B cell (primary cell): Measurements from ENCODE around the gene FYCO1. TPM values are rescaled to one million over a fixed set of nuclear protein-coding genes. Genes with fewer than 3 reads are reported as not detected.

Experiments
- ATAC-seq: fragments of 200-7000 bp; cut with Tn5 transposase; one replicate; pipeline ENCODE4 v1.10.0; 2021; ENCODE audit warnings: low read depth, mild to moderate bottlenecking, moderate number of reproducible peaks, moderate library complexity
- CTCF ChIA-PET: fragments of 350-600 bp; sonication (Branson Sonifier 250); formaldehyde crosslinking; loops from one replicate; lab custom pipeline; 2021; ENCODE audit warnings: antibody characterized with exemption, inconsistent platforms; lab: Charles Lee
- POLR2A ChIA-PET: fragments of 350-600 bp; sonication (Branson Sonifier 250); formaldehyde crosslinking; loops from one replicate; lab custom pipeline; 2021; ENCODE audit warnings: antibody characterized with exemption; lab: Charles Lee
- DNase-seq: peaks from one replicate; pipeline ENCODE4 v3.0.0; 2013
- H2AFZ ChIP-seq: 2 replicates; pipeline ENCODE4 v1.6.1; 2012; ENCODE audit warnings: mild to moderate bottlenecking, low read depth, low read length; ENCODE audit not compliant: insufficient read depth, poor library complexity, severe bottlenecking
- H3K27ac ChIP-seq, 2 donors: 1 replicate in 1 of 2; 2 replicates in 1 of 2; pipeline ENCODE4 v1.5.1; 2012 to 2013; ENCODE audit warnings: low read length in 2 of 2, mild to moderate bottlenecking in 2 of 2, moderate library complexity in 1 of 2
- H3K27me3 ChIP-seq, 4 experiments: fragments of 200-600 bp in 1 of 4; sonication (generic) in 1 of 4; replicated peaks in 1 of 4; 1 replicate in 2 of 4; 2 replicates in 2 of 4; pipeline versions ENCODE4 v1.6.1 to v1.7.0; 2013 to 2016; ENCODE audit warnings: low read length in 3 of 4, mild to moderate bottlenecking in 2 of 4, mixed read lengths in 1 of 4, moderate library complexity in 1 of 4; ENCODE audit not compliant: insufficient read depth in 4 of 4, control insufficient read depth in 3 of 4; ENCODE audit errors: control extremely low read depth in 1 of 4
- H3K36me3 ChIP-seq, 2 experiments: replicated peaks in 1 of 2; 1 replicate in 1 of 2; 2 replicates in 1 of 2; pipeline versions ENCODE4 v1.6.1 to v1.7.1; 2013; ENCODE audit warnings: low read length in 1 of 2; ENCODE audit not compliant: insufficient read depth in 2 of 2, control insufficient read depth in 1 of 2; ENCODE audit errors: control extremely low read depth in 1 of 2, extremely low read depth in 1 of 2
- H3K4me1 ChIP-seq, 2 donors: fragments of 200-600 bp in 1 of 2; sonication (generic) in 1 of 2; 1 replicate in 1 of 2; 2 replicates in 1 of 2; pipeline versions ENCODE4 v1.5.1 to v1.6.1; 2013 to 2017; ENCODE audit warnings: low read length in 2 of 2; ENCODE audit not compliant: control insufficient read depth in 2 of 2, insufficient read depth in 2 of 2
- H3K4me2 ChIP-seq: replicated peaks from 2 replicates; pipeline ENCODE3; 2012; ENCODE audit warnings: mild to moderate bottlenecking, low read depth, low read length; ENCODE audit not compliant: poor library complexity, severe bottlenecking
- H3K4me3 ChIP-seq, 5 experiments: fragments of 200-600 bp in 1 of 5; sonication (generic) in 1 of 5; 1 replicate in 3 of 5; 2 replicates in 2 of 5; pipeline versions ENCODE4 v1.5.1 to v1.7.0; 2011 to 2016; ENCODE audit warnings: low read length in 4 of 5, mild to moderate bottlenecking in 4 of 5, low read depth in 2 of 5, control low read depth in 1 of 5, moderate library complexity in 1 of 5; ENCODE audit not compliant: insufficient read depth in 1 of 5; ENCODE audit errors: control extremely low read depth in 1 of 5, extremely low read depth in 1 of 5
- H3K79me2 ChIP-seq: fragments of 200-600 bp; sonication (generic); one replicate; pipeline ENCODE4 v1.6.0; 2016; ENCODE audit warnings: low read length; ENCODE audit not compliant: control insufficient read depth, insufficient read depth
- H3K9ac ChIP-seq: fragments of 200-600 bp; sonication (generic); 2 replicates; pipeline ENCODE4 v1.6.1; 2017; ENCODE audit warnings: mild to moderate bottlenecking, low read length, moderate library complexity
- H3K9me3 ChIP-seq, 3 donors: one replicate each; pipeline versions ENCODE4 v1.6.1 to v1.7.1; 2013; ENCODE audit warnings: low read length in 2 of 3; ENCODE audit not compliant: control insufficient read depth in 2 of 3, insufficient read depth in 1 of 3; ENCODE audit errors: control extremely low read depth in 1 of 3
- H4K20me1 ChIP-seq: 2 replicates; pipeline ENCODE4 v1.6.0; 2012; ENCODE audit warnings: mild to moderate bottlenecking, low read length; ENCODE audit not compliant: insufficient read depth, control insufficient read depth, poor library complexity, severe bottlenecking
- H3K27ac Mint-ChIP-seq: one replicate; pipeline ENCODE4 v1.8.0; 2021; ENCODE audit warnings: mixed read lengths
- H3K27me3 Mint-ChIP-seq: one replicate; pipeline ENCODE4 v1.8.0; 2021; ENCODE audit warnings: mixed read lengths
- H3K4me1 Mint-ChIP-seq: one replicate; pipeline ENCODE4 v1.8.0; 2021; ENCODE audit warnings: mixed read lengths
- H3K4me3 Mint-ChIP-seq: one replicate; pipeline ENCODE4 v1.8.0; 2021; ENCODE audit warnings: mixed read lengths
- H3K9me3 Mint-ChIP-seq: one replicate; pipeline ENCODE4 v1.8.0; 2022; ENCODE audit warnings: mixed read lengths; ENCODE audit not compliant: insufficient read depth
- CTCF ChIP-seq: fragments of 200-600 bp; IDR thresholded peaks from one replicate; pipeline ENCODE4 v1.8.0; 2022; ENCODE audit warnings: antibody characterized with exemption, mild to moderate bottlenecking
- EZH2 ChIP-seq: IDR thresholded peaks from 2 replicates; pipeline ENCODE4 v1.6.1; 2012; ENCODE audit warnings: borderline replicate concordance, low read depth, mild to moderate bottlenecking, moderate library complexity, low read length; ENCODE audit not compliant: insufficient read depth, poor library complexity, severe bottlenecking
- WGBS: methylation state at CpG from one replicate; pipeline ENCODE4 v1.1.5; 2013; ENCODE audit warnings: missing lambda C conversion rate; ENCODE audit not compliant: insufficient coverage; 5-methylcytosine and 5-hydroxymethylcytosine counted together
- intact Hi-C: fragments of 100-400 bp; cut with micrococcal nuclease; formaldehyde crosslinking; loops from one replicate; pipeline ENCODE4 v1.10.0; 2022
- polyA plus RNA-seq: library from polyadenylated mRNA; depleted of rRNA; stranded (reverse); fragments of >200 nt; gene quantifications from 2 replicates; pipeline ENCODE4 v1.2.3, GENCODE V29; 2012
- total RNA-seq, 2 donors: library from RNA; stranded (reverse); fragments of 120-200 nt in 1 of 2; gene quantifications; 1 replicate in 1 of 2; 2 replicates in 1 of 2; pipeline versions ENCODE4 v1.2.3 to v1.2.4, GENCODE V29; 2013 to 2022

FYCO1 gene
- total and polyA plus RNA-seq, 2 donors (not counting 1 experiment from before 2014, with no cell fraction given), result 5.4 to 16.7 TPM

GRCh38 chr3:45994419-45995235, 997 bp downstream of the FYCO1 start:
- peaks cover 44% of the 10 kb centered on the region for H3K4me1 Mint-ChIP-seq

More at GRCh38 chr3:45994419-45995235, 997 bp downstream of the FYCO1 start:
- Histone ChIP-seq H3K9me3 (no peaks in the 10 kb centered on the region), H2AFZ (peak overlapping the region; percentile 90), H3K27me3 (peaks cover 0 to 4% (median 1%) of the 10 kb centered on the region in 4 experiments), H3K4me2 (peak overlapping the region; percentile 95), H3K79me2 (peaks cover 31% of the 10 kb centered on the region), H3K36me3 (no peaks in the 10 kb centered on the region), H3K27ac (peak overlapping the region; percentile 88 to 92), H3K4me1 (peaks cover 25 to 49% of the 10 kb centered on the region in 2 donors), H3K4me3 (peak overlapping the region; percentile 62 to 98 (median 92)), H3K9ac (peak overlapping the region; percentile 94), H4K20me1 (no peaks in the 10 kb centered on the region)
- intact Hi-C loops, result loop anchor here (1.0 to 5.0 kb wide), 2 partner anchors 152 to 1483 kb away; partner anchors contain the start of genes LZTFL1 and SCAP
- Mint-ChIP-seq H3K27ac (peak overlapping the region; percentile 92), H3K4me3 (peak overlapping the region; percentile 89), H3K9me3 (no peaks in the 10 kb centered on the region), H3K27me3 (no peaks in the 10 kb centered on the region)
- CTCF ChIA-PET, result interaction anchor here (1.0 to 1.7 kb wide), 3 partner anchors 13 to 383 kb away, joined by 3 to 5 read pairs (median 3); no protein-coding TSS in a partner anchor
- DNase-seq (no peak), ATAC-seq (no peak)
- WGBS, result 2% methylated on average over 9 of the region's 16 CpGs
- TF ChIP-seq CTCF (no peak), EZH2 (no peak)
- POLR2A ChIA-PET, result interaction anchor here (0.6 kb wide), 2 partner anchors 33 to 35 kb away, joined by 4 to 7 read pairs; no protein-coding TSS in a partner anchor
